ENCODE results near the gene ZC3H12D.
"Not testable (repeated sequence)": the region's sequence is repeated elsewhere in the genome, so short reads cannot be mapped to it uniquely, and the experiment has no call there.

The ZC3H12D gene

DNA sequence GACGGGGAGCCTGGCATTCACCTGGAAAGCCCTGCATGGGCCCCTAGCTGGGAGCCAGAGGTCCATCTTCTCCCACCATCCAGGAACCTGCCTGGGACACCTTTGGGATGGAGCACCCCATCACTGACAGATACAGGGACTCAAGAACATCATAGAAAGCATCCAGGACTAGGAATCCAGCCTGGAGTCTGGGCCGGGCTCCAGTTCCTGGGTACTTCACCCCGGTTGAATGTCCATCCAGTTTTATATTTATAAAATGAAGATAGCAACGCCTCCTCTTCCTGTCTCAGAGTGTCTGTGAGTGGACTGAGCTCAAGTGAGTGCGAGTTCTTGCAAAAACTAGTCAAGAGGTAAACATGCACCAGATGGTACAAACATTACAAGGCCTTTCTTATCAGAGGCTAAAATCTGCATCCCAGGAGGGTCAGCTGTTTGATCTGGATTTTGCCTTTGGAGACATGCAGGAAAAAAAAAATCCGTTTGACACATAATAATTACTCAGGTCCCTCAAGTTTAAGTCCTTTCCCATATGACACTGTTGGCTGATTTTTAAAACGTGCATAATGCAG lies 27.4 kb downstream of the ZC3H12D start:
- peak; percentile 45 for DNase-seq

DNA sequence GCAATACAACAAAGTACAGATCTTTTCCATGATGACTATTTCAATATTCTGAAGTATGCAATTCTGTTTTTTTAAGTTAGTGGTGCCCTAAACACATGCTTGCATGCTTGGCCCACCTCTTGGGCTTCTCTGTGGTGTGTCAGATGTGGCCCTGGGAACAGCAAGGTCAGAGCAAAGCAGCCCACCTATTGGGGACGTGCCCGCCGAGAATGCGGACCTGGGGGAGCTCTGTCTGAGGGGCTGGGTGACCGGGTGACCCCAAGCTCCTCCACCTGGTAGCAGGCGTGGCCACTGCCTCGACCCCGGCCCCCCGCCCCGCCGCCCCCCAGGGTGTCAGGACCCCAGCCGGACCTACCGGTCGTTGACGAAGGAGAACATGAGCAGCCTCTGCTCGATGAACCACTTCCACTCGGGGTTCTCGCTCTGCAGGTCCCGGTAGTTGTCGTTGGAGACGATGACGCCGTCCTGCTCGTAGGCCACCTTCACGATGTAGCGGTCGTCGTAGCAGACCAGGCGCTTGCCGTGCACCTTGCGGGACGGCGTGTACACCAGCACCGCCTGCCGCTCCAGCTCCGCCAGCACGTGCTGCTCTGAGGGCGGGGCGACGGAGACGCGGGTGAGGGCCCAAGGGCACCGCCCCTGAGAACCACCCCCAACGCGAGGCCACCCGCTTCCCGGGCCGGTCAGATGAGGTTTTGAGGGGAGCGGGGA lies 28.3 kb downstream of the ZC3H12D start:
- no peak for DNase-seq

DNA sequence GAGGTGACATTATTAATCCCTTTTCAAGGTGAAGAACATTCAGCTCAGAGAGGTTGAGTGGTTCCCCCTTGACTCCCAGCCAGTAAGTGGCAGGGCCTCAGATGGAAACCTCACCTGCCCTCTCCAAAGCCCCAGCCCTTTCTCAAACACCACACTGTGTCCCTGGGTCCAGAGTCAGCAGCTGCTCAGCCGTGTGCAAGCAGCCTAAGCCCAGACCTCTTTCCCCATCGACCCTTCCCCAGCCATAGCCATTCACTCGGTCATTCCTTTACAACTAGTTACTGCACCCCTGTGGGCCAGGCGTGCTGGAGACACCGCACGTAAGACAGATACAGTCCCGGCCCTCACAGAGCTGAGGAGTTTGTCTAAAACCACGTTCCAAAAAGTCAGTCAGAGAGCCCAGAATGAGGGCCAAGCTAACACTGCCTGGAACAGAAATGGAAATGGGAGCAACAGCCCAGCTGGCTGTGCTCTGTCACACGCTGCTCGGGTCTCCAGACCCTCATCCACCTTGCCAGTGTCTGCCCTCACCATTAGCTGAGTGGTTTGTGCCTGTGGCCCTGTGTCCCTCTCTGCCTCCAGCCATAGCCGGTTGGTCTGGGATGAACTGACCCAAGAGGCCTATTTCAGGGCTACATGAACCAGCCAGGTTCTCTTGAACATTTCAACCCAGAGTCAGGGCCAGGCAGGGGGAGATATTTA lies 29.6 kb downstream of the ZC3H12D start:
- DNase-seq, result no peak

DNA sequence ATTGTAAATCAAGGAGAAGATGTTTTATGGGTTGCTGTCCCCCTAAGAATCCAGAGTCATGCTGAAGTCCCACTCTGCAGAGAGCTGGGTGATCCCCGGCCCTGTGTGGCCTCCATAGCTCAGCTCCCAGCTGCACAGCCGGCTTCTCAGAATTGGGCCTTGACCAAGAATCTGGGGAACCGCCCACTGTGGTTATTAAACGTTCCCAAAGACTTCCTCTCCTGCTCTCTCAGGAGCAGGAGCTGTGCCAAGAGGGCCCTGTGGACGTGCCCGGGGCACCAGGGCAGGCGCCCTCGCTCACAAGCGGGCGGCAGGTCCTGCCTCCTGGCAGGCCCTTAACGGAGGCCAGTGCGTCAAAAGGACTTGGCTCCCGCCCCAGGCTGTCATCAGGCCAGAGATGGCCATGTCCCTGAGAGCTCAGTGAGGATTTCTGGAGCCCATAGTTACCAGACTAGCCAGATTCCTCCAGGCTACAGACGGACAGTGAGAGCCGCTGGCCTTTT lies 30.4 kb downstream of the ZC3H12D start:
- DNase-seq, result no peak

DNA sequence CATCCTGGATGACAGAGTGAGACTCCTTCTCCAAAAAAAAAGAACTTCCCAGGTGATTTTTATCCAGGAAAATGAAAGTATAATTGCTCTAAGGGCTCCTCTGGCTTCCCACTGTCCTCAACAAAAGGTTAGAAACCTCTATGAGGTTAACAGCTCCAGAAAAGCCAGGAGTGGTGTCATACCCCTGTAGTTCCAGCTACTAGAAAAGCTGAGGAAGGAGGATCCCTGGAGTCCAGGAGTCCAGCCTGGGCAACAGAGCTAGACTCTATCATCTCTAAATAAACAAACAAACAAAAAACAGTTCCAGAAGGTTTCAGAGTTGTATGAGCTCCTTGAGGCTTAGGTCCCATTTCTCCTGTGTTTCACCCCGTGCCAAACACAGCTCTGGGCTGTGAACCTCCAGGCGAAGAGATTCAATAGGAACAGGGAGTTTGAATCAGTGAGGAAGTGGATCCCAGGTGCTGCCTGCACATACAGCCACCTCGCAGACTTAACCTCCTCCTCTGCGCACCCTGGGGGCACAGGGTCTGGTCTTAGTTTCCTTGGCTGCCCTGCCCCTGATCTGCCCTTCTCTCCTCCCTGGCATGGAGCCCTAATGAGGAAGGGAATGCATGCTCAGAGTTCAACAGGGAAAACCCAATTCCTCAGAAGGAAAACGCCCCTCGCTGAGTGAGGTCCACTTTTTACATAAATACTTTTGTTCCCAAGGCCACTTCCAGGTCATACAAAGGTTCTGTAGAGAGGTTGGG lies 31.0 kb downstream of the ZC3H12D start:
- no peak for DNase-seq

DNA sequence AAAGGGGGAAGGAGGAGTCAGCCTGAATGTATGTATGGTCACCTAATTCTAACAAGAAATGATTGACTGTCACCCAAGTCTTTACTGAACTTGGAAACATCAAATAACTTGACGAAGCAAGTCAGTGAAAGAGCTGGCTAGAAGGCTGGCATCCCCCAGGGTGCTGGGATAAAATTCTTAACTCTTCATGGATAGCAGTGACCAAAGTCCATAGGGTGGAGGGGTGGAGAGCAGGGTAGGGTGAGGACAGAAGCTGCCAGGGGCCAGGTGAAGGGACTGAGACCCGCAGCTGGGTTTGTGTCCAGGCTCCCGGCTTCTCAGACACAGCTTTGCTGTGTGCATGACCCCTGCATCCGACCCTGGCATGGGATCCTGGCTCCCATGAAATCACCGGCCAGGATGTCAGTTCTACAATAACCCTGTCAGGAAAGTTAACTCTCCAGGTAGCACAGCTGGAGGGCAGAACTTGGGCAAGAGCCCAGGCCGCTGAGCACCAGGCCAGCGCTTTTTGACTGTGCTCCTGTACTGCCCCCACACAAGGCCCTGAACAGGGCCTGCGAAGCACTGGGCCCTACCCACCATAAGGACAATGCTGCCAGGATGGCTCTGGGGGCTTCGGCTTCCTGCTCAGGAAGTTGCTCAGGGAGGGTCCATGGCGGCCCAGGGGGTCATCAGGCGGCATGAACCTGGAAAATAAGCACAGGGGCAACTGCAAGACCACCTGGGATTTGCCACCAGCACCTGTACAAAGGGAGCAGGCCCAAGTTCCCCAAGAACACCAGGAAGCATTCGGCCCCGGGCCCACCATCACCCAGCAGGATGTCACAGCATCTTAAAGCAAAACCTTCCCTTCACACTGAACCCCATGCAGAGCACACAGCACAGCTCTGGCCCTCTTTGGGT lies 32.5 kb downstream of the ZC3H12D start:
- no peak for DNase-seq

DNA sequence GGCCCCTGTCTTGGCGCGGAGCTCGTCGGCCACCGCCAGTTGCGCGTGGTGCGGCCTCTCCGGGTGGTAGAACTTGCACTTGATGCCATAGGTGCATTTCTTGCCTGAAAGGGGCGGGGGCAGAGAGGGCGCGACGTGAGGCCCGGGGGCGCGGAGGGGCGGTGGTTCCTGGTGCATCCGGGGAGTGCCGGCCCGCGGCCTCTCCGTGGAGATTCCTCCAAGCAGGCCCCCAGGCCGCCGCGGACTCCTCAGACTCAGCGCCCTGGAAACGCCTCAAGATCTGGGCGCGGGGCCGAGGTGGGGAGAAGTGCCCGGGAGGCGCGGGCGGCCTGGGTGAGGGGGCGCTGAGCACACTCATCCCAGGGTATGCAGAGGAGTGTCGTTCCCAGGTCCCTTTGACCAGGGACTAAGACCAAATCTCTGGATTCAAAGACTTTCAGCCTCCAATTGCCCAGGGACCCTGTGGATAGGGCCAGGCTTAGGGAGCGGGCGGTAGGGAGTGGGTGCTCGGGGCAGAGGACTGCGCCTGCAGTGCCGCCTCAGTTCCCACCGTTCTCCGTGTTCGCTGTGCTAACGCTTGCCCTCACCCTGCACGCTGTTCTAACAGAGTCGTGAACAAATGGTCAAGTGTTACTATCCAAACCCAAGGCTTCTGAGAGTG lies 33.3 kb downstream of the ZC3H12D start:
- DNase-seq, result no peak

DNA sequence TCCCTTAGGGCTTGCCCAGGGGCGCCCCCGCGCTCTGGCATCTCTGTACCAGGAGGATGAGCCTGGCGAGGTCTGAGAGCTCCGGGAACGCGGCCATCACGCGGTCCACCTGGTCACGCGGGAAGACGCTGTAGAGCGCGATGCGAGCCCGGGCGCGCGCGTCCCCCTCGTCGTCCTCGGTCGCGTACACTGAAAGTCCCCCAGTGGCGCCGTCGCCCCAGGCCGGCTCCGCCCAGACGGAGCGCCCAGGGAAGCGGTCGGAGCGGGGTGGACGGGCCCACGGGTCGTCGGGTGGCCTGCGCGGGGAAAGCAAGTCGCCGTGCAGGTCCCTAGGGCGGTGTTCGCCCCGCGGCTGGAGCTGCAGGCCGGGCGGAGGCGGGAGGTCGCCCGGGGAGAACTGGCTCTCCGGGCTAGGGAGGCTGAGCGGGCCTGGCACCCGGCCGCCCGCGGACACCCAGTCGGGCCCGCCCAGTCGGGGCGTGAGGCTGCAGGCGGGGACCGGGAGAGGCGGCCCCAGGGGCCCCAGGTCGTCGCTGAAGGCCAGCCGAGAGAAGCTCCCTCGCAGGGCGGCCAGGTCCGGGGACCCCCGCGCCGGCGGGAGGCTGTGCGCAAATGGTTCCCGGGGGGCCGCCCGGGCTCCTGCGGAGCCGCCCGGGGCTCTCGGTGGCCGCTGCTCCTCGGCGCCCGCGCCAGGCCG lies 34.0 kb downstream of the ZC3H12D start:
- DNase-seq, result no peak

DNA sequence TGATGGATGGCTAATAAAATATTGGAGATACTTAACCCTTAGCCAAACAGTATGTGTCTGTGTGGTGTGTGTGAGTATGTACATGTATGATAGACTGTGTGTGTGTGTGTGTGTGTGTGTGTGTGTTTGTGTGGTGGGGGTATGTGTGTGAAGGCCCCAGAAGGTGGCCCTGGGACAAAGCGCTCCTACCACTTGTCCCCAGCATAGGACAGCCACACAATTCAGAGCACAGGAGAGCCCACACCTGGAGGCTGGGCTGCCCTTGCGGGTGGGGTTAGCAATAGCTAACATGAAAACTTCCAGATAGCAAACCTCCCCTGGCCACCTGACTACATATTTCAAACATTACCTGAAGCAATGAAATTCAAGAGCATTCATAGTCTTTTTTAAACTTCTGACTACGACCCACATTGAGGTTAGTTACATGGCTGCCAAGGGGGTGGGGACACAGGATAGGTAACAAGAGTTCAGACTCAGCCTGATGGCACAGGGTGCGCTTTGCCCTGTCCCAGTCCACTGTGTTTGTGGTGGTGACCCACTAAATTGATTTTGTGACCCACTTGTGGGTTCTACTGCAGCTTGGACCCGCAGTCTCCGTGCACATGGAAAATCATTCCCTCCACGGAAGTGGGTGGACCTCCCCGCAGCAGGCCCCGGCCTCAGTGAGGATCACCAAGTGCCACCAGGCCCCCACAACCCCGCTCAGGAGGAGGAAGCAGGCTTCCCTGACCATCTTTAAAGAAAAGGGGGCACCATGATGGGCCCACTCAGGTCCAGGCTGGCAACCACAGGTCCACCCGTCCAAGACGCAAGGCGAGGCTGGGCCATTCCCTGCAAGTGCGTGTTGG lies 34.8 kb downstream of the ZC3H12D start:
- no peak for DNase-seq

DNA sequence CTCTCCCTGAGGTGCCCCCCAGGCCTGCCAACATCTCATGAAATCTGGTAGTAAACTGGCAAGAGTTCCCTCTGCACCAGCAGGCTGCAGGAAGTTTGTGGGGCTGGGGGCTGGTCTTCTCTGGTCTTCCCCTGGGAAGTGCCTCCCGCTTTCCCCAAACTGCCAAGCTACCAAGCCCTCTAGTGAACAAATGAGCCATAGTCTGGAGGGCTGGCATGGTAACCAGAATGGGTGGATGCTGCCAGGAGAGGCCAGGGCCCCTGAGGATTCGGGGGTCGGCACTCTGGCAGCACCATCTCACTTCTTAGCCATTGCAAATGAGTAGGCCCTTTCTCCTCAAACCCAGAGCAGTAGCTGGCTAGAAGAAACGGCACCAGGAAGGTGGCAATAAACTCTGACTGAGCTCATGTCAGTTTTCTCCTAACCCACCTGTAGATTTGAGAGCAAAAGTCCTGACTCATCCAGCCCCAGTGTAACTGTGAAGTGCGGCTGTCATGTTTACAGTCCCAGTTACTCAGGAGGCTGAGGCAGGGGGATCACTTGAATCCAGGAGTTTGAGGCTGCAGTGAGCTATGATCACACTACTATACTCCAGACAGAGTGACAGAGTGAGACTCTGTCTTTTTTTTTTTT lies 35.9 kb downstream of the ZC3H12D start:
- no peak for DNase-seq

DNA sequence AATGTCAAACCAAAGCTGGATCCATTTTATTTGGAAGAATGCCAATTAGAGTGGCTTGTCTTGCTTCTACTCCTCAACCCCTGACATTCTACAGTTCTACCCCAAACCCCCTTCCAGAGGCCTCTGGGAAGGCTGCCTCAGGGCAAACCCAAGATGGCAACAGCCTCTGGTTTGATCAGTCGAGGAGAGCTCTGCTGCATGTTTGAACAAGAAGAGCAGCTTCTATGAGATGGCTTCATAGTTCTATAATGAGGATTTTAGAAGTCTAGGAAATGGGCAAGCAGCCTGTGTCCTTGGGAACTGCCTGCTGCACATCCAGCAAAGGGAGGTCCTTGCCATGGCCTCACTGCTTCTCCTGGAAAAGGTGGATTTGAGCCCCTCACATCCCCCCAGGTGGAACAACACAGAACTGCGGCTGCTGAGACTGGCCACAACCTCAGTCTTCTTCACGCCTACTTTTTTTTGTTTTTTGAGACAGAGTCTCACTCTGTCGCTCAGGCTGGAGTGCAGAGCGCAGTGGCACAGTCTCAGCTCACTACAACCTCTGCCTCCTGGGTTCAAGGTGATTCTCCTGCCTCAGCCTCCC lies 37.9 kb downstream of the ZC3H12D start:
- DNase-seq, result no peak

DNA sequence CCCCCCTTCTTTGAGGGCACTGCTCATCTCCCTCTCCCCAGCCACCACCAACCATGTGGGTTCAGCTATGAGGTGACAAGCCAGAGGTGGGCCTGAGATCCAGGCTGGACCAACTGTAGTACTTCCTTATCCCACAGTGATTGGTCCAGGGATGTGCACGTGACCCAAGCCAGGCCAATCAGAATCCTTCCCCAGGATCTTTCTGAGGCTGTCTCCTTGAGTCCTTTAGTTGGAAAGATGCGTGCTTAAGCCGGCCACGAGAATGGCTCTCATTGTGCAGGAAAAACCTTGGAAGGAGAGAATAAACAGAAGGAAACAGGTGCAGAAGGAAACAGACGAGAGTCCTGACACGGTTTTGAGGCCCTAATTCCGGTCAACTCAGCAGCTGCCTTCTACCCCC lies 39.2 kb downstream of the ZC3H12D start:
- no peak for DNase-seq

DNA sequence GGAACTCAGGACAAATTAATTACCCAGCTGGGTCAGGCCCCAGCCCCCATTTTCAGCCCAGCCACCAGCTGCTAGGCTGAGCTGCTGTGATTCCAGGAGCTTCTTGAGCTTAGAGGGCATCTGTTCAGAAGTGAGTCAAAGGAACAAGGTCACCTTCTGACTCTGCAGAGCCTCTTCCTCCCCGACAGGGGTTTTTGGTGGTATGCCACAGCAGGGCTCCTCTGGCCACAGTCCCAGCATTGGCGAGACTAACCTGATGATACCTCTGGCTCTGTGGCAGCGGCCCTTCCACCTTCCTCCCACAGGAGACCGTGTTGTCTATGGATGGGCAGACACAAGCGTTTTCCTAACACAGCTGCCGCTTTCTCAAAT lies 39.7 kb downstream of the ZC3H12D start:
- DNase-seq, result no peak

DNA sequence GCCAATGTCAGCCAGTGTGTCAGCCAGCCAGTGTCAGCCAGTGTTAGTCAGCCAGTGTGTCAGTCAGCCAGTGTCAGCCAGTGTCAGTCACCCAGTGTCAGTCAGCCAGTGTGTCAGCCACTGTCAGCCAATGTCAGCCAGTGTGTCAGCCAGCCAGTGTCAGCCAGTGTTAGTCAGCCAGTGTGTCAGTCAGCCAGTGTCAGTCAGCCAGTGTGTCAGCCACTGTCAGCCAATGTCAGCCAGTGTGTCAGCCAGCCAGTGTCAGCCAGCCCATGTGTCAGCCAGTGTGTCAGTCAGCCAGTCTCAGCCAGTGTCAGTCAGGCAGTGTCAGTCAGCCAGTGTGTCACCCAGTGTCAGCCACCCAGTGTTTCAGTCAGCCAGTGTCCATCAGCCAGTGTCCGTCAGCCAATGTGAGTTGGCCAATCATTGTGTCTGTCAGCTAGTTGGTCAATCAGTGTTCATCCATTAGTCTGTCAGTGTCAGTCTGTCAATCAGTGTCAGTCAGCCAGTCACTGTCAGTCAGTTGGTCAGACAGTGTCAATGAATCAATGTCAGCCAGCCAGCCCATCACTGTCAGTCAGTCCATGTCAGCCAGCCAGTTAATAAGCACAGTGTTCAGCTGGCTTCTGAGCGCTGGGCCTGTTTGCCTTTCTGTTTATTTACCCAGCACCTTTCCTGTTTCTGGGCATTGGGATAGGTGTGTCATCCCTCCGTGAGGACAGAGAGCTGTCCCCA lies 40.3 kb downstream of the ZC3H12D start:
- not testable (repeated sequence) for DNase-seq

DNA sequence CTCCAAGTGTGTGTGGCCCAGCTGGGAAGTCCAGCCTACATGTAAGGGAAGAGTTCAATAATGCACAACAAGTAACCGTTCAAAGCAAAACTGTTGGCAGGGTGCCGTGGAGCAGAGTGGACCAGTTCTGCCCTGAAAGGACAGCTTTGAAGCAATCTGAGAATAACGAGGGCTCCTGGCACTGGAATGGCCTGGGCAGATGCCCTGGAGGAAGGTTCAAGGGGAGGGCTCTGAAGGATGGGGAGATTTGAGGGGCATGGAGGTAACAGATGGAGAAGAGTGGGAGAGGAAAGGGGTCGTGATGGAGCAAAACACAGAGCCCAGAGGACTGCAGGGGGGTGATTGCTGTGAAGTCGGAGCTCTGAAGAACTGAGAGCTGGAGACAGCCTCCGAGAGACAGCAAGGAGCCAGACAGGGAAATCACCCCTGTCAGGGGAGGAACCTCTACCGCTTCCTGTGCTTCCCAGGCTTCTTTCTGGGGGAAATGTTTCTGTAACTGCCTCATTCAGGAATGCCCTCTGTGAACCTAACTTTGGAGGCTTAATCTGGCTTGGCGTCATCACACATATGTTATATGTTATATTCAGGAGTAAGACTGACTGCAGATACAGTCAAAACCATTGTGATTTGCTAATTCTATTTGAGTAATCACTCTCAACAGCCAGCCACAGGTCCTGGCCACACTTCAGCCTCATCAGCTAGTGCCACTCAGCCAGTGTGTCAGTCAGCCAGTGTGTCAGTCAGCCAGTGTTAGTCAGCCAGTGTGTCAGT lies 41.2 kb downstream of the ZC3H12D start:
- DNase-seq, result no peak

DNA sequence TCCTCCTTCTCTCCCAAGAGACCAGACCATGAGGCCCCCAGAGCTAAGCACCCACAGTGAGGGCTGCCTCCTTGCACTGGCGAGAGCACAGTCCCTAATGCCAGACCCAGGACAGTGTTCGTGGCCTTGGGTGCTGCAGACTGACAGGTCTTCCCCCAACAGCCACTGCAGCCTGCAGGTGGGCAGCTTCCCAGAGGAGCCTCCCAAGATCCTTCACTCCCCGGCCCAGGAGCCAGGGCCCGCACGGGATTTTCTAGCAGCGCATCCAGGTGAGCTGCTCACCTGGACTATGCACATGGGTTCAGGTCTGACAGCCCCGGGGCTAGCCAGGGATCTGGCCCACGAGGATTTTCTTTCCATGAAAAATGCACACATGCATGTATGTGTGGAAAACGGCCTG lies 43.1 kb downstream of the ZC3H12D start:
- no peak for DNase-seq

DNA sequence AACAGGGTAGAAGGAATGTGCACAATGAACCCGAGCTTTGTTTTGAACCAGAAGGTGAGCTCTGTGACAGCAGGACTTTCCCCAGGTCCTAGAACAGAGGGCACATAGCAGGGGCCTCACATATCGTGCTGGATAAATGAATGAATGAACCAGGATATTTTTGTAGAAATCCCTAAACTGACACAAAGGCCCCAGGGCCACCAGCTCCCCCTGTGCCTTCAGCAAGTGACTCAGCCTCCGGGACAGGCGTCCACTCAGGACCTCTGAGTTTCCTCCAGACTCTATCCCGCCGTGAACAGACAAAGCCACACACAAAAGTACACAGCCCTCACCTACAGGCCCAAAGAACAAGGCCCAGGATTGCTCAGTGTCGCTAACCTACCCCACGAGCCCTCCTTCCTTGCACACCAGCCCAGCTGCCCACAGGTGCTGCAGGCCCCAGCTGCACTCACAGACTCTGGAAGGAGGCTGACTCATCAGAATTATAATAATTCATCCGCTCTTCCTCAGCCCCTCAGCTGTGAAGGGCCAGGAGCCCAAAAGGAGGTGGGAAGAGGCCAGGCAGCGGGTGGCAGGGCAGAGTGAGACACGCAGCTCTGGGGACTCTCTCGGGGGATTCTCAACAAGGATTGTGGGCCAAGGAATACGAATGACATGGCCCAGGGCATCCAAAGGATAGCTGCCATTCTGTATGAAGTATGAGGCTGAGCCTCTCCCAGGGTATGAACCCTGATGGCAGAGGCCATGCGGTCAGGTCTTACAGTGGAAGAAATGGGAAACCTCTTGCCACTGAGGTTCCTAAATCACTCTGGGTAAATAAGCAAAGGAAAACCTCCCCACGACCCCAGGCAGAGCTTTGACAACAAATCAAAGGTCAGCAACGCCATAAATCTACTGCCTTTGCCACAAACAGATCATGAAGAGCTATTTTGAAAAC lies 43.8 kb downstream of the ZC3H12D start:
- no peak for DNase-seq
